Fibroblast of lung (primary cell): ENCODE results near the gene CFAP73. TPM values are rescaled to one million over a fixed set of nuclear protein-coding genes. Genes with fewer than 3 reads are reported as not detected.
"Not testable (repeated sequence)": the region's sequence is repeated elsewhere in the genome, so short reads cannot be mapped to it uniquely, and the experiment has no call there.

Experiments
- DNase-seq, 2 donors: peaks; one replicate each; pipeline versions ENCODE4 v3.0.0 to v3.0.0-alpha.2; 2010; ENCODE audit warnings: low read depth in 2 of 2
- H2AFZ ChIP-seq: 2 replicates; pipeline ENCODE4 v1.5.1; 2012; ENCODE audit warnings: low read length, control low read depth, inconsistent platforms
- H3K27ac ChIP-seq: 2 replicates; pipeline ENCODE4 v1.5.1; 2011; ENCODE audit warnings: low read length, control low read depth; ENCODE audit not compliant: insufficient read depth
- H3K27me3 ChIP-seq: 2 replicates; pipeline ENCODE4 v1.5.1; 2011; ENCODE audit warnings: mild to moderate bottlenecking, low read length; ENCODE audit not compliant: control insufficient read depth, insufficient read depth
- H3K36me3 ChIP-seq: 2 replicates; pipeline ENCODE4 v1.5.1; 2011; ENCODE audit warnings: low read length; ENCODE audit not compliant: control insufficient read depth, insufficient read depth
- H3K4me1 ChIP-seq: 2 replicates; pipeline ENCODE4 v1.5.1; 2011; ENCODE audit warnings: low read length; ENCODE audit not compliant: control insufficient read depth, insufficient read depth; ENCODE audit errors: extremely low read depth
- H3K4me2 ChIP-seq: 2 replicates; pipeline ENCODE4 v1.5.1; 2011; ENCODE audit warnings: low read length, control low read depth; ENCODE audit not compliant: insufficient read depth; ENCODE audit errors: extremely low read depth
- H3K4me3 ChIP-seq, 4 experiments: fragments of 200-600 bp in 1 of 4; sonication (generic) in 1 of 4; replicated peaks in 1 of 4; 2 replicates each; pipeline ENCODE4 v1.5.1; 2011 to 2016; ENCODE audit warnings: low read length in 4 of 4, low read depth in 3 of 4, mild to moderate bottlenecking in 3 of 4, control low read depth in 2 of 4, inconsistent platforms in 1 of 4, mixed read lengths in 1 of 4; ENCODE audit not compliant: insufficient read depth in 1 of 4; ENCODE audit errors: control extremely low read depth in 1 of 4
- H3K79me2 ChIP-seq: 2 replicates; pipeline ENCODE4 v1.5.1; 2012; ENCODE audit warnings: mild to moderate bottlenecking, low read length, inconsistent platforms; ENCODE audit not compliant: control insufficient read depth, insufficient read depth
- H3K9ac ChIP-seq: 2 replicates; pipeline ENCODE4 v1.5.1; 2011; ENCODE audit warnings: mild to moderate bottlenecking, low read length, control low read depth; ENCODE audit not compliant: insufficient read depth
- H3K9me3 ChIP-seq: 2 replicates; pipeline ENCODE4 v1.5.1; 2012; ENCODE audit warnings: low read depth, low read length; ENCODE audit not compliant: control insufficient read depth, insufficient read depth
- H4K20me1 ChIP-seq: 2 replicates; pipeline ENCODE4 v1.5.1; 2011; ENCODE audit warnings: low read length; ENCODE audit not compliant: control insufficient read depth, insufficient read depth; ENCODE audit errors: extremely low read depth
- CTCF ChIP-seq, 2 donors: IDR thresholded peaks in 1 of 2; conservative IDR thresholded peaks in 1 of 2; 1 replicate in 1 of 2; 2 replicates in 1 of 2; pipeline ENCODE4 v1.5.1; 2011 to 2012; ENCODE audit warnings: low read length in 2 of 2, control low read depth in 1 of 2, inconsistent platforms in 1 of 2, low read depth in 1 of 2, mild to moderate bottlenecking in 1 of 2
- EZH2 ChIP-seq: IDR thresholded peaks from 2 replicates; pipeline ENCODE4 v1.5.1; 2012; ENCODE audit warnings: low read length, control low read depth, mild to moderate bottlenecking; ENCODE audit errors: missing control alignments
- polyA plus RNA-seq, 2 donors: library from polyadenylated mRNA; depleted of rRNA in 1 of 2; stranded (reverse) in 1 of 2; unstranded in 1 of 2; fragments of >200 nt; gene quantifications; 2 replicates each; pipeline ENCODE4 v1.2.1, GENCODE V29; 2011 to 2012; ENCODE audit warnings: missing spikeins in 1 of 2
- total RNA-seq: library from RNA; depleted of rRNA; stranded (reverse); fragments of >200 nt; gene quantifications from 2 replicates; pipeline ENCODE4 v1.2.1, GENCODE V29; 2014

The CFAP73 gene
- total and polyA plus RNA-seq, 2 donors (not counting 1 experiment from before 2014, with no cell fraction given): not detected

GRCh38 chr12:113140706-113141105, 8.8 kb upstream of the CFAP73 start:
- TF ChIP-seq EZH2: no peak
- Histone ChIP-seq H4K20me1 (no peaks in the 10 kb centered on the region), H2AFZ (no peak overlapping the region), H3K9ac (no peak overlapping the region), H3K4me3 (no peak overlapping the region), H3K9me3 (no peaks in the 10 kb centered on the region), H3K4me2 (no peak overlapping the region), H3K27ac (no peak overlapping the region), H3K4me1 (no peaks in the 10 kb centered on the region), H3K27me3 (no peaks in the 10 kb centered on the region), H3K36me3 (no peaks in the 10 kb centered on the region), H3K79me2 (no peaks in the 10 kb centered on the region)
- no peak for DNase-seq

- H3K9me3 ChIP-seq, H3K4me3 ChIP-seq, H3K9ac ChIP-seq, H3K27me3 ChIP-seq, H3K79me2 ChIP-seq, H3K4me2 ChIP-seq, H3K36me3 ChIP-seq, H3K4me1 ChIP-seq, H3K27ac ChIP-seq, H2AFZ ChIP-seq, H4K20me1 ChIP-seq, DNase-seq: not testable (repeated sequence)
Observed at GRCh38 chr12:113141716-113142115, 7.8 kb upstream of the CFAP73 start.

- H3K4me1 ChIP-seq: no peaks in the 10 kb centered on the region
Observed at GRCh38 chr12:113142173-113142885, 7.2 kb upstream of the CFAP73 start.

More at GRCh38 chr12:113142173-113142885, 7.2 kb upstream of the CFAP73 start:
- Histone ChIP-seq H3K4me2 (no peak overlapping the region), H3K36me3 (no peaks in the 10 kb centered on the region), H3K4me3 (no peak overlapping the region), H2AFZ (no peak overlapping the region), H4K20me1 (no peaks in the 10 kb centered on the region), H3K27me3 (no peaks in the 10 kb centered on the region), H3K79me2 (no peaks in the 10 kb centered on the region), H3K9ac (no peak overlapping the region), H3K27ac (no peak overlapping the region), H3K9me3 (no peaks in the 10 kb centered on the region)
- DNase-seq: no peak
- no peak for TF ChIP-seq EZH2
- TF ChIP-seq CTCF (conservative IDR thresholded peaks at IDR 0.05 in 1 of 2, IDR thresholded peaks at IDR 0.05 in 1 of 2; ENCODE audit: low read depth in 1 of 2, low read length in 2 of 2): no peak
